ENCODE measurements around the gene EML2. TPM values are rescaled to one million over a fixed set of nuclear protein-coding genes. Genes with fewer than 3 reads are reported as not detected.
"Not testable (repeated sequence)": the region's sequence is repeated elsewhere in the genome, so short reads cannot be mapped to it uniquely, and the experiment has no call there.

EML2 gene
- total and polyA plus RNA-seq, 8 donors, result 20.9 to 51.2 (median 30.1) TPM

DNA sequence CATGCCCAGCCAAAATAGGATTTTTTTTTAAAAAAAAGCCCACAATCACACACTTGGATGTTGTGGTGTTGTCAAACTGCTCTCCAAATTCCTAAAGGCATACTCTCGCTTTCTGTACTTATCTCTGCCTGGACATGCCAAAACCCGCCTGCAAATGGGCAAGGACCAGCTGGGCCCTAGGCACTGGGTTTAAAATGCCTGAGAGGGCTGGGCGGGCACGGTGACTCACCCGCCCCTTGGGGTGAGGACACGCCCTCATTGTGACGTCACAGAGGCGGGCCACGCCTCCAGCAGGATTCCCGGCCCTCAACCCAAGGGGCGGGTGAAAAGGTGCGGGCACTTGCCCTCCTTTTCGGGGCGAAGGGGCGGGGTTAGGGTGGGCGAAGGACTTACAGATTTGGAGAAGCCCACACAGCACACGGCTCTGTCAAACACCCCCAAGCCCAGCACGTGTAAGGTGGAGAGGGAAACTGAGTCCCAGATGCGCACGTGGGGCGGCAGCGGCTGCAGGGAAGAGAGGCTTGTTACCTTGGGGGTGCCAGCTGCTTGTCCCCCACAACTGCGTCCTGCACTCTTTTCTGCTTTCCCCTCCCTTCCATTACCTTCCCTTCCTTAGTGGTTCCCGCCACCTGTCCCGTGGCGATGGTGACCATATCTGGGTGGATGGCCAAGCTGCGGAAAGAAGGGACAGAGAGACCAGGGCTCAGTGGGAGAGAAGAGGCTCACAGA lies 6.6 kb downstream of the EML2 start:
- 63 to 65% methylated on average over 27 of the region's 27 CpGs for WGBS, 2 donors
- H3K27ac ChIP-seq, result no peak overlapping the region
- no peak overlapping the region for H3K4me3 ChIP-seq
- intact Hi-C loops (cut with DNase I), result loop anchor here in 1 of 3 donors (10.0 kb wide), 1 partner anchor 108 kb away; no protein-coding TSS in a partner anchor
- peak in 4 of 6 donors; percentile 51 to 80 (median 74) for DNase-seq
- H3K4me1 ChIP-seq, result no peaks in the 10 kb centered on the region
- no peak for FAIRE-seq
- H3K36me3 ChIP-seq, result peaks cover 0 to 13% (median 0%) of the 10 kb centered on the region in 3 donors
- H3K9me3 ChIP-seq, result no peaks in the 10 kb centered on the region
- TF ChIP-seq, protein P1, sequence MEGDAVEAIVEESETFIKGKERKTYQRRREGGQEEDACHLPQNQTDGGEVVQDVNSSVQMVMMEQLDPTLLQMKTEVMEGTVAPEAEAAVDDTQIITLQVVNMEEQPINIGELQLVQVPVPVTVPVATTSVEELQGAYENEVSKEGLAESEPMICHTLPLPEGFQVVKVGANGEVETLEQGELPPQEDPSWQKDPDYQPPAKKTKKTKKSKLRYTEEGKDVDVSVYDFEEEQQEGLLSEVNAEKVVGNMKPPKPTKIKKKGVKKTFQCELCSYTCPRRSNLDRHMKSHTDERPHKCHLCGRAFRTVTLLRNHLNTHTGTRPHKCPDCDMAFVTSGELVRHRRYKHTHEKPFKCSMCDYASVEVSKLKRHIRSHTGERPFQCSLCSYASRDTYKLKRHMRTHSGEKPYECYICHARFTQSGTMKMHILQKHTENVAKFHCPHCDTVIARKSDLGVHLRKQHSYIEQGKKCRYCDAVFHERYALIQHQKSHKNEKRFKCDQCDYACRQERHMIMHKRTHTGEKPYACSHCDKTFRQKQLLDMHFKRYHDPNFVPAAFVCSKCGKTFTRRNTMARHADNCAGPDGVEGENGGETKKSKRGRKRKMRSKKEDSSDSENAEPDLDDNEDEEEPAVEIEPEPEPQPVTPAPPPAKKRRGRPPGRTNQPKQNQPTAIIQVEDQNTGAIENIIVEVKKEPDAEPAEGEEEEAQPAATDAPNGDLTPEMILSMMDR (IDR thresholded peaks at IDR 0.05), result no peak
- ATAC-seq, result peak; percentile 71 to 85 (median 84)
- no peaks in the 10 kb centered on the region for H3K27me3 ChIP-seq

DNA sequence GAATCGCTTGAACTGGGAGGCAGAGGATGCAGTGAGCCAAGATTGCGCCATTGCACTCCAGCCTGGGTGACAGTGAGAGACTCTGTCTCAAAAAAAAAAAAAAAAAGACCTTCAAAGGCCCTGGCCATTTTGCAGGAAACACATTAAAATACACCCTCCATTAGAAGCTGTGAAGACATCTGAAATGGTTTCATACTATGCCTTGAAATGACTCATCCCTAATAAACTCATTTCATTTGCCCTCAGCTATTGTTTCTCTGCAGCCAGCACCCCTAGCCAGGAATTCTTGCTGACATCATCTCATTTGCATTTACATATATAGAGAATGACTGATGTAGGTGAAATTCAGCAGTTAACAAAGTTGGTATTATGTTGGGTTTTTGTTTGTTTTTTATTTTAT lies 8.7 kb downstream of the EML2 start:
- no peak overlapping the region for H3K4me3 ChIP-seq
- H3K4me1 ChIP-seq, result no peaks in the 10 kb centered on the region
- H3K9me3 ChIP-seq, result no peaks in the 10 kb centered on the region
- 88 to 97% methylated on average over 2 of the region's 2 CpGs for WGBS, 2 donors
- intact Hi-C loops (cut with DNase I), result loop anchor here in 1 of 3 donors (10.0 kb wide), 1 partner anchor 106 kb away; no protein-coding TSS in a partner anchor
- peaks cover 0 to 17% (median 4%) of the 10 kb centered on the region in 3 donors for H3K36me3 ChIP-seq
- H3K27me3 ChIP-seq, result no peaks in the 10 kb centered on the region
- no peak overlapping the region for H3K27ac ChIP-seq
- ATAC-seq, result no peak
- no peak for FAIRE-seq
- no peak for DNase-seq
- TF ChIP-seq, protein P1 (IDR thresholded peaks at IDR 0.05), result no peak

DNA sequence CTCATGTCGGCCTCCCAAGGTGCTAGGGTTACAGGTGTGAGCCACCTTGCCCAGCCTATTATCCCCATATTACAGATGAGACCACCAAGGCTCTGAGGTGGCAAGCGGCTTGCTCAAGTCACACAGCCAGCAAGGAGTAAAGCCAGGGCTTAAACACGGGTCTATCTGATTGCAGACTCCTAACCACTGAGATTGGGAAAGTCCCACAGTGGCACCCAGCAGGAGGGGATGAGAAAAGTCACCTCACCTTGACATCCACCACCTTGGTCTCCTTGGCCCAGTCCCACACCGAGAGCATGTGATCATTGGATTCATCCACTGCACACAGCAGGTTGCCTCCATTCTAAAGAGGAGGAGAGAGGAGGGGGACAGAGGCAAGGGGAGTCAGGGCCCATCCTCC lies 9.5 kb downstream of the EML2 start:
- Histone ChIP-seq H3K27me3 (no peaks in the 10 kb centered on the region), H3K9me3 (no peaks in the 10 kb centered on the region), H3K27ac (no peak overlapping the region), H3K4me3 (no peak overlapping the region), H3K4me1 (no peaks in the 10 kb centered on the region), H3K36me3 (peaks cover 0 to 21% (median 4%) of the 10 kb centered on the region in 3 donors)
- DNase-seq, result no peak
- intact Hi-C loops (cut with DNase I), result loop anchor here in 1 of 3 donors (10.0 kb wide), 1 partner anchor 105 kb away; no protein-coding TSS in a partner anchor
- TF ChIP-seq, protein P1 (IDR thresholded peaks at IDR 0.05), result no peak
- no peak for ATAC-seq
- no peak for FAIRE-seq
- 88 to 90% methylated on average over 4 of the region's 4 CpGs for WGBS, 2 donors

DNA sequence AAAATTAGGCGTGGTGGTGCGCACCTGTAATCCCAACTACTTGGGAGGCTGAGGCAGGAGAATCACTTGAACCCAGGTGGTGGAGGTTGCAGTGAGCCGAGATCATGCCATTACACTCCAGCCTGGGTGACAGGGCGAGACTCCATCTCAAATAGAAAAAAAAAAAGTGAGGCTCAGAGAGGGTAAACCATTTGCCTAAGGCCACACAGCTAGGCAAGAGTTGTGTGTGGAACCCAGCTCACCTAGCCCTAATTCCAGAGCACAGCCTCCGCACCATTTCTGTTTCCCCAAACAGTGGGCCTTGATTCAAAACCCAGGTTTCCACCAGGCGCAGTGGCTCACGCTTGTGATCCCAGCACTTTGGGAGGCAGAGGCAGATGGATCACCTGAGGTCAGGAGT lies 11.0 kb downstream of the EML2 start:
- FAIRE-seq; H3K9me3 ChIP-seq; intact Hi-C loops (cut with DNase I); DNase-seq; H3K4me1 ChIP-seq; H3K4me3 ChIP-seq; H3K27ac ChIP-seq; H3K27me3 ChIP-seq; ATAC-seq: not testable (repeated sequence)
- 97 to 99% methylated on average over 7 of the region's 7 CpGs for WGBS, 2 donors
- H3K36me3 ChIP-seq, result peaks cover 0 to 21% (median 4%) of the 10 kb centered on the region in 3 donors

DNA sequence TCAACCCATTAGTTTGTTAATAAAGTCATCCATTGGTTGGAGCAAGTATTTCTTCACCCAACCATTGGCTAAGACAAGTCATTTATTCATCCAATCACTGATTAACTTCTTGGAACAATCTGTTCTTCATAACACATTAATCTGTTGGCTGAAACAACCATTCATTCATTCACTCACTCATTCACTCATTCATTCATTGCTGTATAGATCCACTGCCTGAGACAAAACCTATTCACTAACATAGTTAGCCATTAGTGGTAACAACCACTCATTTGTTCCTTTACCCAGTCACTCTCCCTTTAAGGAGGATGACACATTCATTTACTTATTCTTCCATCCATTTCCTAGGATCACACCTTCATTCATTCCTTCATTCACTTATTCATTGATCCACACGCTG lies 15.2 kb downstream of the EML2 start:
- TF ChIP-seq, protein P1 (IDR thresholded peaks at IDR 0.05), result no peak
- H3K36me3 ChIP-seq, result peaks cover 0 to 24% (median 7%) of the 10 kb centered on the region in 3 donors
- no peaks in the 10 kb centered on the region for H3K27me3 ChIP-seq
- FAIRE-seq (no peak), DNase-seq (no peak), ATAC-seq (no peak)
- intact Hi-C loops (cut with DNase I), result no loop called here
- H3K4me3 ChIP-seq, result no peak overlapping the region
- no peak overlapping the region for H3K27ac ChIP-seq
- no peaks in the 10 kb centered on the region for H3K4me1 ChIP-seq
- WGBS, 2 donors, result 87 to 94% methylated on average over 1 of the region's 1 CpG
- H3K9me3 ChIP-seq, result no peaks in the 10 kb centered on the region

Measured in pancreas (tissue), 10 donors.